K562 (cell line): ENCODE data around the gene MAP2K6. TPM values are rescaled to one million over a fixed set of nuclear protein-coding genes. Genes with fewer than 3 reads are reported as not detected.

Source experiments
- ATAC-seq: fragments of 200-7000 bp; cut with Tn5 transposase; 3 replicates; pipeline ENCODE4 v1.9.1; 2020; ENCODE audit warnings: moderate library complexity
- BruUV-seq: library from RNA; stranded (reverse); fragments of 400-500 nt; replicated peaks from 2 replicates; lab custom pipeline; 2021; lab: Mats Ljungman, UMichigan
- CTCF ChIA-PET: fragments of 300-600 bp; formaldehyde crosslinking; extraction: SDS; loops from one replicate; lab custom pipeline; 2021; ENCODE audit warnings: low intra/inter-chr PET ratio; lab: Yijun Ruan, JAX
- POLR2A ChIA-PET: fragments of 300-600, 350-650 bp; sonication (Branson Sonifier 250); formaldehyde crosslinking; extraction: SDS; loops from one replicate; lab custom pipeline; 2021; ENCODE audit warnings: antibody characterized with exemption, inconsistent platforms; lab: Yijun Ruan, JAX
- DNase-seq, 4 experiments: peaks; one replicate each; pipeline versions ENCODE4 v3.0.0 to v3.0.0-alpha.2; 2011 to 2018; ENCODE audit warnings: low spot score in 3 of 4, mixed read lengths in 3 of 4; ENCODE audit errors: extremely low read depth in 1 of 4
- FAIRE-seq: peaks from 2 replicates; lab custom pipeline; 2011; peaks lifted over from hg19 to GRCh38; lab: Jason Lieb, UNC
- H2AFZ ChIP-seq: 2 replicates; pipeline ENCODE4 v1.6.0; 2011; ENCODE audit warnings: low read depth, low read length, control low read depth, inconsistent platforms
- H3K27ac ChIP-seq: fragments of 200-600 bp; 3 replicates; pipeline ENCODE4 v1.8.0; 2011; ENCODE audit warnings: low read depth, mild to moderate bottlenecking, control low read depth, inconsistent platforms, low read length, moderate library complexity, mixed read lengths; ENCODE audit errors: extremely low read depth
- H3K27me3 ChIP-seq, 2 experiments: fragments of 300-600 bp in 1 of 2; 2 replicates in 1 of 2; 3 replicates in 1 of 2; pipeline versions ENCODE4 v1.6.0 to v1.8.0; 2011; ENCODE audit warnings: inconsistent platforms in 2 of 2, low read length in 2 of 2, mild to moderate bottlenecking in 1 of 2, mixed read lengths in 1 of 2, moderate library complexity in 1 of 2; ENCODE audit not compliant: control insufficient read depth in 2 of 2, insufficient read depth in 2 of 2
- H3K36me3 ChIP-seq: fragments of 300-600 bp; 3 replicates; pipeline ENCODE4 v1.8.0; 2011; ENCODE audit warnings: mild to moderate bottlenecking, low read length, inconsistent platforms; ENCODE audit not compliant: control insufficient read depth, insufficient read depth
- H3K4me1 ChIP-seq, 2 experiments: fragments of 200-600 bp in 1 of 2; replicated peaks in 1 of 2; 2 replicates in 1 of 2; 3 replicates in 1 of 2; pipeline versions ENCODE4 v1.5.1 to v1.8.0; 2011; ENCODE audit warnings: inconsistent platforms in 2 of 2, low read length in 2 of 2, mild to moderate bottlenecking in 1 of 2, mixed read lengths in 1 of 2, moderate library complexity in 1 of 2; ENCODE audit not compliant: control insufficient read depth in 2 of 2, insufficient read depth in 2 of 2
- H3K4me2 ChIP-seq: 2 replicates; pipeline ENCODE4 v1.6.1; 2011; ENCODE audit warnings: low read length, control low read depth, inconsistent platforms, mixed read lengths; ENCODE audit not compliant: insufficient read depth
- H3K4me3 ChIP-seq: fragments of 200-600 bp; sonication (generic), shearing (Covaris generic); 2 replicates; pipeline ENCODE4 v1.5.1; 2016; ENCODE audit warnings: control low read depth, inconsistent platforms
- H3K79me2 ChIP-seq: fragments of 200-600 bp; 3 replicates; pipeline ENCODE4 v1.8.0; 2011; ENCODE audit warnings: low read length, inconsistent platforms; ENCODE audit not compliant: control insufficient read depth, insufficient read depth
- H3K9ac ChIP-seq, 2 experiments: 2 replicates each; pipeline versions ENCODE4 v1.6.0 to v1.6.1; 2011; ENCODE audit warnings: low read depth in 2 of 2, low read length in 2 of 2, control low read depth in 1 of 2, inconsistent platforms in 1 of 2, mild to moderate bottlenecking in 1 of 2, mixed read lengths in 1 of 2; ENCODE audit not compliant: insufficient read depth in 1 of 2
- H3K9me1 ChIP-seq: one replicate; pipeline ENCODE4 v1.6.0; 2011; ENCODE audit warnings: inconsistent platforms, mild to moderate bottlenecking, low read length, moderate library complexity; ENCODE audit not compliant: control insufficient read depth, insufficient read depth
- H3K9me3 ChIP-seq: replicated peaks from 2 replicates; pipeline ENCODE4 v1.5.1; 2011; ENCODE audit warnings: low read depth, low read length, inconsistent platforms; ENCODE audit not compliant: control insufficient read depth, insufficient read depth
- H4K20me1 ChIP-seq: replicated peaks from 2 replicates; pipeline ENCODE4 v1.6.1; 2011; ENCODE audit warnings: low read length, inconsistent platforms, mixed read lengths; ENCODE audit not compliant: control insufficient read depth, insufficient read depth
- MTA1 ChIP-seq: fragments of 450-650 bp; IDR thresholded peaks from 2 replicates; pipeline ENCODE4 v1.6.1; 2017; ENCODE audit warnings: borderline replicate concordance
- POLR2AphosphoS5 ChIP-seq: IDR thresholded peaks from 2 replicates; pipeline ENCODE4 v1.6.1; 2011; ENCODE audit warnings: mild to moderate bottlenecking, low read depth, low read length, moderate library complexity; ENCODE audit not compliant: control insufficient read depth, insufficient read depth
- SRF ChIP-seq, 2 experiments: fragments of 250-450, 450-650 bp in 1 of 2; sonication (Bioruptor Pico) in 1 of 2; sonication (generic) in 1 of 2; formaldehyde crosslinking; IDR thresholded peaks; 2 replicates each; pipeline versions ENCODE4 v1.5.0 to v1.5.1; 2020 to 2022; ENCODE audit warnings: mild to moderate bottlenecking in 1 of 2, missing genetic modification reagents in 1 of 2
- ZFPM2 ChIP-seq: fragments of 250-450 bp; sonication (Bioruptor Pico); IDR thresholded peaks from 2 replicates; pipeline ENCODE4 v1.5.1; 2022; ENCODE audit warnings: mild to moderate bottlenecking
- ZNF436 ChIP-seq: fragments of 250-450, 450-650 bp; sonication (Bioruptor Pico); formaldehyde crosslinking; IDR thresholded peaks from 2 replicates; pipeline ENCODE4 v1.7.0; 2020; ENCODE audit warnings: mild to moderate bottlenecking
- WGBS: fragments of 100-300 bp; shearing (Covaris generic); methylation state at CpG from one replicate; pipeline ENCODE4 v1.1.6; 2016; ENCODE audit warnings: low coverage, mixed read lengths; ENCODE audit not compliant: insufficient coverage; ENCODE audit errors: missing lambda C conversion rate; 5-methylcytosine and 5-hydroxymethylcytosine counted together
- in situ Hi-C: fragments of 300-500 bp; cut with MboI; formaldehyde crosslinking; loops from 4 replicates; pipeline ENCODE4 v1.15.0; 2018; ENCODE audit warnings: inconsistent platforms, mixed read lengths
- intact Hi-C: fragments of 100-400 bp; cut with micrococcal nuclease; formaldehyde crosslinking; loops from 2 replicates; pipeline ENCODE4 v1.14.2; 2022
- polyA plus RNA-seq, 8 experiments: library from polyadenylated mRNA; depleted of rRNA in 4 of 8; stranded (reverse) in 5 of 8; unstranded in 3 of 8; fragments of >200 nt; fragmentation: Nextera tagmentation in 2 of 8; fragmentation: Illumina TruSeq in 1 of 8; extraction: Ambion mirVana in 2 of 8; extraction: Trizol in 1 of 8; gene quantifications; 2 replicates each; pipeline versions ENCODE4 v1.2.1 to v1.2.3, GENCODE V29; 2011 to 2014; ENCODE audit warnings: inconsistent platforms in 1 of 8, missing spikeins in 1 of 8
- total RNA-seq, 7 experiments: library from RNA; depleted of rRNA in 6 of 7; stranded (reverse); fragments of >200 nt in 6 of 7; fragmentation: Illumina TruSeq in 2 of 7; extraction: Trizol in 2 of 7; gene quantifications; 2 replicates each; pipeline versions ENCODE4 v1.2.1 to v1.2.3, GENCODE V29; 2011 to 2021; ENCODE audit warnings: low replicate concordance in 1 of 7
- TF ChIP-seq, protein P1 (sequence below): fragments of 450-650 bp; IDR thresholded peaks from 2 replicates; pipeline ENCODE4 v1.6.1; 2016; ENCODE audit warnings: low read depth

MAP2K6 gene
- total and polyA plus RNA-seq, 9 of the 15 experiments (the other 6 are each of a cell fraction or from before 2014, with no cell fraction given) = 0.07 to 0.13 TPM; not detected in 7

DNA sequence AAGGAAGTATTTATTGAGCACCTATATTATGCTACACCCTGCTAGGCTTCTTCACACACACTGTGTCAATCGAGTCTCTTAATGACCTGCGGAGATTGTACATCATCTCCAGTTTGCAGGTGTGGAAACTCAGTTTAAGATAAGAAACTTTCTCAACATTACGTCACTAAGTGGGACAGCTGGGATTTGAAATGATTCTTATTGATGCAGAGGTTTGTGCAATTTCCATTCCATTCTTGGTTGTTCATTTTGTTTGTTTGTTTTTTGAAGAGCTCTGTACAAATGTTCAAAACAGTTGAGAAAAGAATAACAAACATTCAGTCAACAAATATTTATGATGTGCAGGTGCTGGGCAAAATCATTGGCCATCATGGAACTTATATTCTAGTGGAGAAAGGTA, 84.8 kb downstream of the MAP2K6 start (continued):
- TF ChIP-seq SRF (CRISPR knock-in tag; IDR thresholded peaks at IDR 0.05) = no peak
- no peak for TF ChIP-seq ZFPM2
- TF ChIP-seq MTA1 = no peak

DNA sequence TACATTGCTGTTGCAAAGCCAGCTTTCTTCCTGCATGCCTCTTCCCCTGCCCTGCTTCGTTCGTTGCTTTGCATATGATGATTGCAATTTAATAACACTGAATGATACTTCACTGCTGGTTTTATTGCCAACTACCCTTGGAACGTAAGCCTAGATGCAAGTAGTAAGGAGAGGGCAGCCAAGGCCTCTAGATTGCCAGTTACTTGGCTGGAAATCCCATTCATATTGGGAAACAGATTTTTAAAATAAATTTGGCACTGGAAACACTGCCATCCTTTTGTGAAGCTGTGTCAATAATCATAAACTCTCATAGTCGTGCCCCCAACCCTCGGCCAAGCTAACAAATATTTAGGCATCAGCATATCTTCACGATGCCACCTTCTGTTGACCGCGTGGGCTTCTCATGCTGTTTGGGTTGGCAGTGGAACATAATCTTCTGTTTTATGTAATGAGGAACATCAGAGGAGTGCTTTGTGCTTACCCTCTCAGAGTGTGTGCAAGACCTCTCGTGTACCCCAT, 86.5 kb downstream of the MAP2K6 start:
- Histone ChIP-seq H2AFZ (no peak overlapping the region), H3K9me1 (no peaks in the 10 kb centered on the region), H3K4me1 (no peaks in the 10 kb centered on the region), H4K20me1 (no peaks in the 10 kb centered on the region), H3K4me3 (no peak overlapping the region)
- in situ Hi-C loops = no loop called here
- FAIRE-seq = no peak
- WGBS = 2% methylated on average over 9 of the region's 9 CpGs
- no TSS peak for BruUV-seq
- POLR2A ChIA-PET = interaction anchor here (0.6 to 0.7 kb wide), 4 partner anchors 10 to 1969 kb away, joined by 3 to 4 read pairs (median 3); no protein-coding TSS in a partner anchor
- TF ChIP-seq, protein P1, sequence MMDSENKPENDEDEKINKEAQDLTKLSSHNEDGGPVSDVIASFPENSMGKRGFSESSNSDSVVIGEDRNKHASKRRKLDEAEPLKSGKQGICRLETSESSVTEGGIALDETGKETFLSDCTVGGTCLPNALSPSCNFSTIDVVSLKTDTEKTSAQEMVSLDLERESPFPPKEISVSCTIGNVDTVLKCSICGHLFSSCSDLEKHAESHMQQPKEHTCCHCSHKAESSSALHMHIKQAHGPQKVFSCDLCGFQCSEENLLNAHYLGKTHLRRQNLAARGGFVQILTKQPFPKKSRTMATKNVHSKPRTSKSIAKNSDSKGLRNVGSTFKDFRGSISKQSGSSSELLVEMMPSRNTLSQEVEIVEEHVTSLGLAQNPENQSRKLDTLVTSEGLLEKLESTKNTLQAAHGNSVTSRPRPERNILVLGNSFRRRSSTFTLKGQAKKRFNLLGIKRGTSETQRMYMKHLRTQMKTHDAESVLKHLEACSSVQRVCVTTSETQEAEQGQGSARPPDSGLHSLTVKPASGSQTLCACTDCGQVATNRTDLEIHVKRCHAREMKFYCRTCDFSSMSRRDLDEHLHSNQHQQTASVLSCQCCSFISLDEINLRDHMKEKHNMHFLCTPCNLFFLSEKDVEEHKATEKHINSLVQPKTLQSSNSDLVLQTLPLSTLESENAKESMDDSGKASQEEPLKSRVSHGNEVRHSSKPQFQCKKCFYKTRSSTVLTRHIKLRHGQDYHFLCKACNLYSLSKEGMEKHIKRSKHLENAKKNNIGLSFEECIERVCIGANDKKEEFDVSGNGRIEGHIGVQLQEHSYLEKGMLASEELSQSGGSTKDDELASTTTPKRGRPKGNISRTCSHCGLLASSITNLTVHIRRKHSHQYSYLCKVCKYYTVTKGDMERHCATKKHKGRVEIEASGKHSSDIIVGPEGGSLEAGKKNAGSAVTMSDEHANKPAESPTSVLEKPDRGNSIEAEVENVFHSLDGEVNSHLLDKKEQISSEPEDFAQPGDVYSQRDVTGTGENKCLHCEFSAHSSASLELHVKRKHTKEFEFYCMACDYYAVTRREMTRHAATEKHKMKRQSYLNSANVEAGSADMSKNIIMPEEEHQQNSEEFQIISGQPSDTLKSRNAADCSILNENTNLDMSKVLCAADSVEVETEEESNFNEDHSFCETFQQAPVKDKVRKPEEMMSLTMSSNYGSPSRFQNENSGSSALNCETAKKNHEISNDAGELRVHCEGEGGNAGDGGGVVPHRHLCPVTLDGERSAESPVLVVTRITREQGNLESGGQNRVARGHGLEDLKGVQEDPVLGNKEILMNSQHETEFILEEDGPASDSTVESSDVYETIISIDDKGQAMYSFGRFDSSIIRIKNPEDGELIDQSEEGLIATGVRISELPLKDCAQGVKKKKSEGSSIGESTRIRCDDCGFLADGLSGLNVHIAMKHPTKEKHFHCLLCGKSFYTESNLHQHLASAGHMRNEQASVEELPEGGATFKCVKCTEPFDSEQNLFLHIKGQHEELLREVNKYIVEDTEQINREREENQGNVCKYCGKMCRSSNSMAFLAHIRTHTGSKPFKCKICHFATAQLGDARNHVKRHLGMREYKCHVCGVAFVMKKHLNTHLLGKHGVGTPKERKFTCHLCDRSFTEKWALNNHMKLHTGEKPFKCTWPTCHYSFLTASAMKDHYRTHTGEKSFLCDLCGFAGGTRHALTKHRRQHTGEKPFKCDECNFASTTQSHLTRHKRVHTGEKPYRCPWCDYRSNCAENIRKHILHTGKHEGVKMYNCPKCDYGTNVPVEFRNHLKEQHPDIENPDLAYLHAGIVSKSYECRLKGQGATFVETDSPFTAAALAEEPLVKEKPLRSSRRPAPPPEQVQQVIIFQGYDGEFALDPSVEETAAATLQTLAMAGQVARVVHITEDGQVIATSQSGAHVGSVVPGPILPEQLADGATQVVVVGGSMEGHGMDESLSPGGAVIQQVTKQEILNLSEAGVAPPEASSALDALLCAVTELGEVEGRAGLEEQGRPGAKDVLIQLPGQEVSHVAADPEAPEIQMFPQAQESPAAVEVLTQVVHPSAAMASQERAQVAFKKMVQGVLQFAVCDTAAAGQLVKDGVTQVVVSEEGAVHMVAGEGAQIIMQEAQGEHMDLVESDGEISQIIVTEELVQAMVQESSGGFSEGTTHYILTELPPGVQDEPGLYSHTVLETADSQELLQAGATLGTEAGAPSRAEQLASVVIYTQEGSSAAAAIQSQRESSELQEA = no peak
- TF ChIP-seq POLR2AphosphoS5 = no peak
- no peak for TF ChIP-seq ZNF436 (CRISPR knock-in tag)
- TF ChIP-seq, all 486 proteins: peak for 0
- H3K36me3 ChIP-seq = no peaks in the 10 kb centered on the region
- no peak overlapping the region for H3K9ac ChIP-seq
- CTCF ChIA-PET = no interaction called here
- H3K79me2 ChIP-seq = no peaks in the 10 kb centered on the region
- H3K4me2 ChIP-seq = no peak overlapping the region
- H3K27ac ChIP-seq = no peak overlapping the region
- H3K27me3 ChIP-seq = no peaks in the 10 kb centered on the region; a peak in 1 of 5 replicates
- no peaks in the 10 kb centered on the region for H3K9me3 ChIP-seq
- intact Hi-C loops = no loop called here
- ATAC-seq (no peak), DNase-seq (no peak)
